Activated CD4-positive, alpha-beta memory T cell treated with anti-CD3 and anti-CD28 coated beads for 36 hours (primary cell): Measurements from ENCODE around the gene SPATA24. TPM values are rescaled to one million over a fixed set of nuclear protein-coding genes. Genes with fewer than 3 reads are reported as not detected.

Experiments
- CTCF ChIA-PET: fragments of 350-600 bp; sonication (Branson Sonifier 250); formaldehyde crosslinking; loops from one replicate; lab custom pipeline; 2021; ENCODE audit warnings: antibody characterized with exemption, inconsistent platforms; lab: Charles Lee
- POLR2A ChIA-PET: fragments of 350-600 bp; sonication (Branson Sonifier 250); formaldehyde crosslinking; loops from one replicate; lab custom pipeline; 2021; ENCODE audit warnings: antibody characterized with exemption; lab: Charles Lee
- DNase-seq: peaks from one replicate; pipeline ENCODE4 v3.0.0-alpha.2; 2020
- H3K27ac Mint-ChIP-seq: one replicate; pipeline ENCODE4 v1.8.0; 2021; ENCODE audit warnings: mixed read lengths
- H3K27me3 Mint-ChIP-seq: one replicate; pipeline ENCODE4 v1.8.0; 2021; ENCODE audit warnings: mixed read lengths
- H3K36me3 Mint-ChIP-seq: one replicate; pipeline ENCODE4 v1.8.0; 2021; ENCODE audit warnings: mixed read lengths
- H3K4me1 Mint-ChIP-seq: one replicate; pipeline ENCODE4 v1.8.0; 2021; ENCODE audit warnings: low read depth, mixed read lengths
- H3K4me3 Mint-ChIP-seq: one replicate; pipeline ENCODE4 v1.8.0; 2021; ENCODE audit warnings: mild to moderate bottlenecking, mixed read lengths
- H3K9me3 Mint-ChIP-seq: one replicate; pipeline ENCODE4 v1.8.0; 2021; ENCODE audit warnings: mixed read lengths
- intact Hi-C: fragments of 100-400 bp; cut with micrococcal nuclease; formaldehyde crosslinking; loops from one replicate; pipeline ENCODE4 v1.15.1; 2023
- total RNA-seq, 2 experiments: library from RNA; stranded (reverse); gene quantifications; one replicate each; pipeline ENCODE4 v1.2.3, GENCODE V29; 2021

The SPATA24 gene
- total RNA-seq, 2 experiments from 2014 or later = 3.7 to 5.2 TPM

- intact Hi-C loops = loop anchor here (1.0 to 5.0 kb wide), 9 partner anchors 9 to 864 kb away; partner anchors contain the start of genes HSPA9, SIL1, SPATA24 and STING1
Measured at GRCh38 chr5:139438707-139439012, 34.8 kb upstream of the SPATA24 start.

GRCh38 chr5:139435676-139436075 is 31.8 kb upstream of the SPATA24 start:
- DNase-seq = no peak
- Mint-ChIP-seq H3K27ac (no peak overlapping the region), H3K9me3 (no peaks in the 10 kb centered on the region), H3K4me3 (no peak overlapping the region), H3K4me1 (peaks cover 34% of the 10 kb centered on the region), H3K27me3 (no peaks in the 10 kb centered on the region), H3K36me3 (peaks cover 26% of the 10 kb centered on the region)
- ChIA-PET CTCF (interaction anchor here (2.1 to 5.8 kb wide), 5 partner anchors 12 to 77 kb away, joined by 10 to 51 read pairs (median 29); partner anchors contain the start of genes SMIM33 and STING1), POLR2A (interaction anchor here (0.9 to 5.1 kb wide), 6 partner anchors 12 to 78 kb away, joined by 3 to 79 read pairs (median 30); partner anchors contain the start of genes SMIM33 and STING1)
- intact Hi-C loops = loop anchor here (5.0 kb wide), 1 partner anchor 77 kb away; no protein-coding TSS in a partner anchor

More at GRCh38 chr5:139438707-139439012, 34.8 kb upstream of the SPATA24 start:
- Mint-ChIP-seq H3K4me3 (peak overlapping the region; percentile 98), H3K36me3 (peaks cover 26% of the 10 kb centered on the region), H3K27me3 (no peaks in the 10 kb centered on the region), H3K9me3 (no peaks in the 10 kb centered on the region), H3K27ac (peak overlapping the region; percentile 99), H3K4me1 (peaks cover 56% of the 10 kb centered on the region)
- DNase-seq = no peak
- ChIA-PET POLR2A (interaction anchor here (0.7 to 5.1 kb wide), 13 partner anchors 8 to 73 kb away, joined by 4 to 79 read pairs (median 8); partner anchors contain the start of genes SPATA24 and STING1), CTCF (interaction anchor here (1.0 to 5.8 kb wide), 10 partner anchors 9 to 78 kb away, joined by 3 to 51 read pairs (median 10); partner anchors contain the start of genes SMIM33, SPATA24 and STING1)

DNA sequence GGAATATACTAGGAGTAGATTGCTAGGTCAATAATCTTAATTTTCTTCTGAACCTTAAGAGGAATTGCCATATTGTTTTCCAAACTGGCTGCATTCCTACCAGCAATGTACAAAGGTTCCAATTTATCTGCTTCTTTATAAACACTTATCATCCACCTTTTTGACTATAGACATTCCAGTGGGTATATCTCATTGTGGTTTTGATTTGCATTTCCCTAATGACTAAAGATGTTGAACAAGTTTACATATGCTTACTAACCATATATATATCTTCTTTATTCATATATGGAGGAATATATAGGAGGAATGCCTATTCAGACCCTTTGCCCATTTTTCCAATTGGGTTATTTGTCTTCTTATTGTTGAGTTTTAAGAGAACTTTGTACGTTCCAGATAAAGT is 27.8 kb upstream of the SPATA24 start:
- ChIA-PET POLR2A (interaction anchor here (1.6 kb wide), 1 partner anchor 28 kb away, joined by 3 read pairs; no protein-coding TSS in a partner anchor), CTCF (interaction anchor here (2.5 to 3.5 kb wide), 2 partner anchors 9 to 81 kb away, joined by 11 to 13 read pairs; no protein-coding TSS in a partner anchor)
- no peak overlapping the region for H3K4me3 Mint-ChIP-seq
- peaks cover 22% of the 10 kb centered on the region for H3K36me3 Mint-ChIP-seq
- no peaks in the 10 kb centered on the region for H3K27me3 Mint-ChIP-seq
- intact Hi-C loops = no loop called here
- no peaks in the 10 kb centered on the region for H3K9me3 Mint-ChIP-seq
- DNase-seq = no peak
- peak overlapping the region; percentile 15 for H3K27ac Mint-ChIP-seq
- peaks cover 11% of the 10 kb centered on the region for H3K4me1 Mint-ChIP-seq

- H3K4me3 Mint-ChIP-seq = no peak overlapping the region
- H3K27me3 Mint-ChIP-seq = no peaks in the 10 kb centered on the region
- DNase-seq = no peak
- no peaks in the 10 kb centered on the region for H3K9me3 Mint-ChIP-seq
- intact Hi-C loops = no loop called here
- peaks cover 30% of the 10 kb centered on the region for H3K36me3 Mint-ChIP-seq
- CTCF ChIA-PET = interaction anchor here (0.6 to 3.7 kb wide), 7 partner anchors 9 to 840 kb away, joined by 3 to 21 read pairs (median 3); partner anchors contain the start of gene DNAJC18
- peaks cover 11% of the 10 kb centered on the region for H3K4me1 Mint-ChIP-seq
- peak overlapping the region; percentile 69 for H3K27ac Mint-ChIP-seq
- POLR2A ChIA-PET = interaction anchor here (0.6 to 2.4 kb wide), 5 partner anchors 9 to 51 kb away, joined by 3 to 9 read pairs (median 4); partner anchors contain the start of genes DNAJC18 and SMIM33
Measured at GRCh38 chr5:139430015-139430414, 26.1 kb upstream of the SPATA24 start.

- POLR2A ChIA-PET = no interaction called here
- intact Hi-C loops = no loop called here
- no peaks in the 10 kb centered on the region for H3K9me3 Mint-ChIP-seq
- no peak overlapping the region for H3K4me3 Mint-ChIP-seq
- H3K4me1 Mint-ChIP-seq = peaks cover 16% of the 10 kb centered on the region
- H3K36me3 Mint-ChIP-seq = peaks cover 46% of the 10 kb centered on the region
- DNase-seq = no peak
- H3K27ac Mint-ChIP-seq = no peak overlapping the region
- no peaks in the 10 kb centered on the region for H3K27me3 Mint-ChIP-seq
- CTCF ChIA-PET = interaction anchor here (0.7 to 13.6 kb wide), 4 partner anchors 13 to 207 kb away, joined by 3 to 443 read pairs (median 3); partner anchors contain the start of gene DNAJC18
Measured at GRCh38 chr5:139426203-139426885, 22.5 kb upstream of the SPATA24 start.

DNA sequence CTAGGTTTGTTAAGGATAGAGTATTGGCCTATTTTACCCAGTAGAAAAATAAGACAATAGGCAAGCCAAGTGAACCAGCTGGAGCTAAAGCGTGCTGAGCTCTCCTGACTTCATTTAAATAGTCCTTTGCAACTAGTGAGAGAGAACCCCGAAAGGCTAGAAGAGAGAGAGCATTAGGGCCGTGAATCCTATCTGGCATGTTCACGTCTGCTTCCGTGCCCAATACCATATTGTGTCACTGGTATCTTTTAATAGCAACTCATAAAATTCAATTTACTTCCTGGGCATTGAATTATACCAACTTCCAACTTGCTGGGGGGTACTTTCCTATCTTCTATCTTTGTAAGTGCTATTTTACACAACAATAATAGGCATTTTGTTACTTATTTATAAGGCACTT is 21.6 kb upstream of the SPATA24 start:
- Mint-ChIP-seq H3K27ac (no peak overlapping the region), H3K36me3 (peaks cover 51% of the 10 kb centered on the region), H3K27me3 (no peaks in the 10 kb centered on the region), H3K9me3 (no peaks in the 10 kb centered on the region), H3K4me1 (peaks cover 13% of the 10 kb centered on the region), H3K4me3 (no peak overlapping the region)
- POLR2A ChIA-PET = no interaction called here
- CTCF ChIA-PET = interaction anchor here (0.6 to 13.6 kb wide), 5 partner anchors 9 to 90 kb away, joined by 3 to 443 read pairs (median 3); partner anchors contain the start of gene DNAJC18
- DNase-seq = no peak
- intact Hi-C loops = no loop called here

GRCh38 chr5:139422307-139422893 is 18.5 kb upstream of the SPATA24 start:
- H3K4me1 Mint-ChIP-seq = peaks cover 10% of the 10 kb centered on the region
- intact Hi-C loops = loop anchor here (1.0 to 5.0 kb wide), 6 partner anchors 25 to 345 kb away; partner anchors contain the start of genes SMIM33 and STING1

DNA sequence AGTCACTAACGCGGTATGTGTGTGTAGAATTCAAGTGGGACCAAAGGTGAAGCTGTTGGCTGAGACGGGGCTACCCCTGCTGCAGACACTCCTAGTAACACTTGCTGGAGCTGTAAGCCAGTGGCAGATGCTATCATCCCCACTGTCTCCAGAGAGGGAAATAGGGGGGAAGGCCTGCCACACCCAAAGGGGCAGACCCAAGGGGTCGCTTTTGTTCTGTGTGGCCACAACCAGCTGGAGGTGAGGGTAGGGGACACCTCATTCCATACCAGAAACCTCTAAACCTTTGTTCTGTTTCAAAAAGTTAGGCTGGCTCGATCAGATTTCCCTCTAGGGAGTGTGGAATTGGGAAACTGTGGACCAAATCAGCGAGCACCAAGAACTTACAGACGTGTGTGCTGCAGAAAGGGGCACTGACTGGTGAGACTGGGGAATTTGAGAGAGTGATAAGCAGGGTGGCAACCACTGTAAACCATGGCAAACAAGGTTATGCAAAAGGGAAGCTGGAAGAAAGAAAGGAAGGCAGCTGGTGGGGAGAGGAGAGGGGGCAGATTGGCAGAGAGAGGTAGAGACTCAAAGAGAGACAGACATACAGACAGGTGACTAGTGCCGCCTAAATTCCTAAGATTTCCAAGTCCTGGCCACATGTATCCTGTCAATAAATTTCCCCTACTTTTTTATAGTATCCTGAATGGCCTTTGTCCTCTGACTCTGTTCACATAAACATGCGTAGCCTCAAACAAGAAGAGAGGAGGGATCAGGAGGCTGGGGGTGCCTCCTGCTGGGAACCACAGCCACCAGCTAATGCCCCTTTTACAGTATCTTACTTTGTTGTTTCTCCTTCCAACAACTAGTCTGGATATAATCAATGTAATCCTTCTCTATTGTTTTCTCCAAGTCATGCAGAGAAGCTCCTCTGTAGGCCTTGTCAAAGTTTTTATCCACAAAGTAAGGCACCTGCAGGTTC is 15.6 kb upstream of the SPATA24 start:
- Mint-ChIP-seq H3K9me3 (no peaks in the 10 kb centered on the region), H3K4me3 (no peak overlapping the region), H3K27me3 (no peaks in the 10 kb centered on the region), H3K27ac (peak overlapping the region; percentile 4), H3K4me1 (peaks cover 38% of the 10 kb centered on the region), H3K36me3 (peaks cover 55% of the 10 kb centered on the region)
- intact Hi-C loops = loop anchor here (5.0 kb wide), 1 partner anchor 348 kb away; no protein-coding TSS in a partner anchor
- CTCF ChIA-PET = interaction anchor here (0.6 to 13.6 kb wide), 10 partner anchors 9 to 208 kb away, joined by 3 to 443 read pairs (median 5); partner anchors contain the start of genes SPATA24 and STING1
- POLR2A ChIA-PET = interaction anchor here (1.0 to 7.9 kb wide), 6 partner anchors 19 to 94 kb away, joined by 3 to 50 read pairs (median 4); partner anchors contain the start of gene STING1
- no peak for DNase-seq

More at GRCh38 chr5:139422307-139422893, 18.5 kb upstream of the SPATA24 start:
- Mint-ChIP-seq H3K9me3 (no peaks in the 10 kb centered on the region), H3K36me3 (peaks cover 61% of the 10 kb centered on the region), H3K27ac (peak overlapping the region; percentile 83), H3K27me3 (no peaks in the 10 kb centered on the region), H3K4me3 (no peak overlapping the region)
- ChIA-PET CTCF (interaction anchor here (0.6 to 13.6 kb wide), 36 partner anchors 8 to 440 kb away, joined by 3 to 443 read pairs (median 6); partner anchors contain the start of genes DNAJC18, SMIM33, SPATA24 and STING1), POLR2A (interaction anchor here (0.6 to 2.1 kb wide), 11 partner anchors 15 to 351 kb away, joined by 3 to 27 read pairs (median 5); partner anchors contain the start of genes DNAJC18, SMIM33 and STING1)
- DNase-seq = peak; percentile 50

- Mint-ChIP-seq H3K36me3 (peaks cover 51% of the 10 kb centered on the region), H3K9me3 (no peaks in the 10 kb centered on the region), H3K27ac (peak overlapping the region; percentile 6), H3K27me3 (no peaks in the 10 kb centered on the region), H3K4me1 (peaks cover 46% of the 10 kb centered on the region), H3K4me3 (no peak overlapping the region)
- POLR2A ChIA-PET = interaction anchor here (1.5 to 7.9 kb wide), 4 partner anchors 27 to 63 kb away, joined by 3 to 57 read pairs (median 27); partner anchors contain the start of genes MZB1 and STING1
- intact Hi-C loops = no loop called here
- DNase-seq = no peak
- CTCF ChIA-PET = interaction anchor here (1.2 to 13.6 kb wide), 3 partner anchors 28 to 97 kb away, joined by 3 to 443 read pairs (median 7); partner anchors contain the start of gene STING1
Measured at GRCh38 chr5:139418793-139419192, 14.9 kb upstream of the SPATA24 start.

GRCh38 chr5:139417214-139417613 is 13.3 kb upstream of the SPATA24 start:
- H3K4me1 Mint-ChIP-seq = peaks cover 56% of the 10 kb centered on the region
- CTCF ChIA-PET = interaction anchor here (0.9 to 13.6 kb wide), 6 partner anchors 15 to 348 kb away, joined by 3 to 443 read pairs (median 5); partner anchors contain the start of genes DNAJC18 and STING1
- peak overlapping the region; percentile 96 for H3K27ac Mint-ChIP-seq

More at GRCh38 chr5:139417214-139417613, 13.3 kb upstream of the SPATA24 start:
- Mint-ChIP-seq H3K36me3 (peaks cover 56% of the 10 kb centered on the region), H3K4me3 (no peak overlapping the region), H3K9me3 (no peaks in the 10 kb centered on the region), H3K27me3 (no peaks in the 10 kb centered on the region)
- no peak for DNase-seq
- intact Hi-C loops = no loop called here
- POLR2A ChIA-PET = interaction anchor here (0.9 to 7.9 kb wide), 7 partner anchors 18 to 235 kb away, joined by 3 to 57 read pairs (median 27); partner anchors contain the start of genes MZB1 and STING1
